ENCODE data around the gene EID3. TPM values are rescaled to one million over a fixed set of nuclear protein-coding genes. Genes with fewer than 3 reads are reported as not detected.

EID3 gene
- total RNA-seq, 1 donor from 2014 or later: 8.6 TPM

DNA sequence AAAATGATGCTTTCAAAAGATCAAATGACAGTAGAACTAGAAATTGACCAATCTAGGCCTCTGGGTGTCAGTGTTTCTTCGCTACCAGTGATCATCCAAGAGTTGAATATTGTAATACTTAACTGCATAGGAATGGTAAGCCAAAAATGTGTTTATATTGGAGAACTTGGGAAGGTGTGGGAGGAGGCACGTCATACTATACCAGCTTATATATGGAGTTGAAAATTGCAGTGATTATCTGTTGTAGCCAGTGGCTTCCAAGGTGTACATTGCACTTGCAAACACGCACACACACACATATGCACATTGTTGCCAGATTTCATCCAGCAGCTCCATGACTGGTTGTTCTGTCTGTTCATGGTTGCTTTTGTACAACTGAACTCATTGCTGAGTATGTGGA, 36.1 kb downstream of the EID3 start:
- no peak for DNase-seq

DNA sequence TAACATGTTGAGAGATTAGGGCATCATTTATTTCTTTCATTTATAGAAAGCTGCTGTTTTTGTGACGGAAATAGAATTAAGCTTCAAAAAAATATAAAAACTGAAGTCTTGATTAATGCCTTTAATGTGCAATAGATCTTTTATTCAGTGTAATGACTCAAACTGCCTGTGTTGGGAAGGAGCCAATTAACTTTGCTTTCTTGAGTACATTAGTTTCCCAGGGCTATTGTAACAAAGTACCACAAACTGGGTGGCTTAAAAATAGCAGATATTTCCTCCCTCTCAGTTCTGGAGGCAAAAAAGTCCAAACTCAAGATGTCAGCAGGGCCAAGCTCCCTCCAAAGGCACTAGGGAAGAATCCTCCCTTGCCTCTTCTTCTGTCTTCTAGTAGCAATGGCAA, 36.6 kb downstream of the EID3 start:
- DNase-seq: no peak

DNA sequence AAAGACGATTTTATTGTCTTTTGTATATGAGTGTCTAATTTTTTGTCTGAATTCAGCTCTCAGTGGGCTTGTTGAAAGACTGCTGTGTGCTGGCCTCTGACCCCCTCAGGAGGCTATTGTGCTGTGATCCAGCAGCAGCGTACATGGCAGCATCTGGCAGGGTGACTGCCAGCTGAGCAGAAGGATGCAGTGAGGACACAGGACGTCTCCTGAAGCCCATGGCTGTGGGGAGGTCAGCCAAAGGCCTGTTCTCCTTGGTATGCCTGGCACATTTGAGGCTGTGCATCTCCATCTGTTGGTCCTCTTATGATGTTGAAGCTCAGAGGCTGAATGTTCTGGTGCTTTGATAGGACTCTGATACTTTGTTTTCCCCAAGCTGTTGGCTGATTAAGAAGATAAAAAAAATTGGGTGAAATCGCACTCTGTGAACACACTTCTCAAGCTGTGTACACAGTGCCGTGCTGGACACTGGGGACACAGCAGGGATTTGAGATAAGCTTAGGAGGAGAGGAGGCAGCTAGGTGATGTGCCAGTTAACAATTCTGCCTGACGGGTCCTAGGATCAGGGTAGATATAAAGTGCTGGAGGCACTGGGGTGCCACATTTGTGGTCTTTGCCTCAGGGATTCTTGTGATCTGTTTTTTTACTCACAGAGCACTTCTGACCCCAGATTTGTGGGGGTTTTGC, 37.5 kb downstream of the EID3 start:
- no peak for DNase-seq

DNA sequence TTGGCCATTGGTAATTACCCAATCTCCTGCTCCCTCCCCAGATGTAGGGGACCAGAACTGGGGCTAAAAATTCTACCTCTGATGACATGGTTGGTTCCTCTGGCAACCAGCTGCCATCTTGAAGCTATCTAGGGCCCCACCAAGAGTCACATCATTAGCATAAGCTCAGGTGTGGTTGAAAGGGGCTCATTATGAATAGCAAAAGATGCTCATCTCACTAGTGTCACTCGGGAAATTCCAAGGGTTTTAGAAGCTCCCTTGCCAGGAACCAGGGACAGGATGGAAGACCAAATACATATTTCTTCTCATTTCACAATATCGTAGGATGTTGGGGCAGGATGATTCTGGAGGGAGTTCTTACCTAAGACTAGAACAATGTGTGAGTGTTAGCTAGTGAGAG, 38.6 kb downstream of the EID3 start:
- DNase-seq: no peak

DNA sequence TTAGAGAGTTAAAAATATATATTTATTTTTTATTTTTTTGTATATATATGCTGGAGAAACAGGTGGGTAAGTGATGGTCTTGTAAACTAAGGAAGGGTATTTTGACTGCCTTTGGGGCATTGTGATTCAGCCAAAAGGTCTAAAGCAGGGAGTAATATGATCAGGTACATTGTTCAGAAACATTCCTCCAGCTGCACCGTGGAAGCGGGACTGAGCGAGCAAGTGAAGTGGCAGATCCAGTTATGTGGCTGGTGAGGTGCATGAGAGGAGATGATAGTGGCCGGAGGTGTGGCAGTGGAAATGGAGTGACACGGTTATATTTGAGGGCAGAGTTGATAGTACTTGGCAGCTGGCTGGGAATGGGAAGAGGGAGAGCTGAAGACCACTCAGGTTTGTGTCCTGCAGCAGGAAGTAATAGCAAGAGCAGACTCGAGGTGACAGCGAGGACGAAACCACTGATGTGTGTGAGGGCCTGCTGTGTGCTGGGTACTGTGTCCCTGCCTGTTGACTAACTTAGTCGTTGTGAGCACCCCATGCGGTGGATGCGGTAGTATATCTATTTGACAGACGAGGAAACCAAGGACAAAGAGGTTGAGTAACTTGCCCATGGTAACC, 39.2 kb downstream of the EID3 start:
- DNase-seq: no peak

DNA sequence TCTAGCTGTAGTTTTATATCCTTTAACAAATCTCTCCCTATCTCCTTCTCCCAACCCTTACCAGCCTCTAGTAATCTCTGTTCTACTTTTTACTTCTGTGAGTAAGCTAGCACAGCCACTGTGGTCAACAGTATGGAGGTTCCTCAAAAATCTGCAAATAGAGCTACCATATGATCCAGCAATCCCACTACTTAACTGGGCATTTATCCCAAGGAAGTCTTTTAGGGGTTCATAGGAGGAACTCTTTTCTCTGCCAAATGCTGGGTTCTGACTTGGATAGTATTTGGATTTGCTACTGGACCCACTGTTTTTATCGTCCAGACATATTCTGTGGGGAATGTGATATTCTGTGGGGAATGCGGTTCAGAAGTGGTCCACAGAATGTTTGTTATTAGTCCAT, 41.1 kb downstream of the EID3 start:
- DNase-seq: no peak

DNA sequence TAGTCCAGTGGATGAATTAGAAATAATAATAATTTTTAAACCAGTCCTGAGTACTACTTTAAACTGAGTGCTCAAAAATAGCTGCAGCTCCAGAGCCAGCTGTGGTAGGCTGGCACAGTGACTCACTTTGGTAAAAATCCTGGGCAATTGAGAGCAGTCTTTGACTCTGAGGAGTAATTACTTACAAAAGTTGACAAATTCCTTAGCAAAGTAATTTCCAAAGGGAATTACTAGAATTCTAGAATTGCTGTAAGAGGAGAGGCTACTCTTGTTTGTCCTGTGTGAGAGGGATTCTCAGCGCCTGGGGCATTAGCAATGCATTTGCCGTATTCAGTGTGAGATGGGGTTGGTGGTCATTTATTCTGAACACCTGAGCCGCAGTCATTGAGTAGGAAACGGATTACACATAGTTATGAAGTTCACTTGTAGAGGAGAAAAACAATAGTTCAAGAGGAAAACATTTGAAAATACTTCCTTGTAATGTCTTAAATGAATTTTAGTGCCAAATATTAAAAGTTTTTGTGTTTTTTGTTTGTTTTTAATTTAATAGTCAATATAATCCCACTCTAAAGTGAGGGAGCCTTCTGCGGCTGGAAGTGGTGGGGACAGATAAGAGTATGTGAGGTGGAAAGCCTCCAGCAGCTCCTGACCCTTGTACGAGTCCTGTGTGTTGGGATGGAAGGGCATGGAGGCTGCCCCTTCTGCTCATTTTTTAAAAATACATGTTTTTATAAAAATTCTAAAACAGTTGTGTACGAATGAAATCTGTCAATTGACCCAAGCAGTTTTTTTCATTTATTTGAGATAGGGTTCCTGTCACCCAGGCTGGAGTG, 41.9 kb downstream of the EID3 start:
- no peak for DNase-seq

DNA sequence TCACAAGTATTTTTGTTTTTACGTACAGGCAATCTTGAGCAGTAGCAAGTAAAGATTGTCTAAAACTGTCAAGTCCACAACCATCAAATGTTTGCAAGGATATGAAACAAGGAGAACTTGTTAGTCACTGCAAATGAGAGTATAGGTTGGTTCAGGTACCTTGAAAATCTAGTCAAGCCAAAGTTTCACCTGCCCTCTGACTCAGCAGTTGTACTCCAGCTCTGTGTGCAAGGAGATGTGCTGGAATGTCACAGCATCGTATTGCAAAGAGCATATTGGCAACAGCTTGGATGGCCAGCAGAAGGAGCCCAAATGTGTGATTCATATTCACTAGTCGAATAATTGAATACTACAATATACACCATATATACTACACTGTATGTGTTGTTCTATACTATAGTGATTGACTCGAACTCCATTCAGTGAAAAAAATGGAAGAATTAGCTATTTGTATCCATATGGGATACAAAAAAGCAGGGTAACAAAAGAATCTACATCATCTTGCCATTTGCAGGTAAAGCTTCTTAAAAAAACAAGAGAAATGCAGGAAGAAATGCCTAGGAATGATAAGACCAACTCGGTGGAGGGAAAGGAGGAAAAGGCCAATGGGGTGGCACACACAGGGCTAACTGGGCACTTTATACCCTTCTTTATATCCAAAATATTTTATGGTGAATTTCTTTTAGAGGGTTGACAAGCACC, 44.0 kb downstream of the EID3 start:
- DNase-seq: no peak

DNA sequence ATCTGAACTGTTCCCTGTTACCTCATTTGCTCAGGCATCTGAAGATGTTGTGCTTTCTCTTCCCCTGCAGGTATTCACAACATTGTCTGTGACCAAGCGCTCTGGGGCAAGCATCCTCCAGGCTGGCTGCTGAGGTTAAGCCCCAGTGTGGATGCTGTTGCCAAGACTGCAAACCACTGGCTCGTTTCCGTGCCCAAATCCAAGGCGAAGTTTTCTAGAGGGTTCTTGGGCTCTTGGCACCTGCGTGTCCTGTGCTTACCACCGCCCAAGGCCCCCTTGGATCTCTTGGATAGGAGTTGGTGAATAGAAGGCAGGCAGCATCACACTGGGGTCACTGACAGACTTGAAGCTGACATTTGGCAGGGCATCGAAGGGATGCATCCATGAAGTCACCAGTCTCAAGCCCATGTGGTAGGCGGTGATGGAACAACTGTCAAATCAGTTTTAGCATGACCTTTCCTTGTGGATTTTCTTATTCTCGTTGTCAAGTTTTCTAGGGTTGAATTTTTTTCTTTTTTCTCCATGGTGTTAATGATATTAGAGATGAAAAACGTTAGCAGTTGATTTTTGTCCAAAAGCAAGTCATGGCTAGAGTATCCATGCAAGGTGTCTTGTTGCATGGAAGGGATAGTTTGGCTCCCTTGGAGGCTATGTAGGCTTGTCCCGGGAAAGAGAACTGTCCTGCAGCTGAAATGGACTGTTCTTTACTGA, 44.9 kb downstream of the EID3 start:
- no peak for DNase-seq

DNA sequence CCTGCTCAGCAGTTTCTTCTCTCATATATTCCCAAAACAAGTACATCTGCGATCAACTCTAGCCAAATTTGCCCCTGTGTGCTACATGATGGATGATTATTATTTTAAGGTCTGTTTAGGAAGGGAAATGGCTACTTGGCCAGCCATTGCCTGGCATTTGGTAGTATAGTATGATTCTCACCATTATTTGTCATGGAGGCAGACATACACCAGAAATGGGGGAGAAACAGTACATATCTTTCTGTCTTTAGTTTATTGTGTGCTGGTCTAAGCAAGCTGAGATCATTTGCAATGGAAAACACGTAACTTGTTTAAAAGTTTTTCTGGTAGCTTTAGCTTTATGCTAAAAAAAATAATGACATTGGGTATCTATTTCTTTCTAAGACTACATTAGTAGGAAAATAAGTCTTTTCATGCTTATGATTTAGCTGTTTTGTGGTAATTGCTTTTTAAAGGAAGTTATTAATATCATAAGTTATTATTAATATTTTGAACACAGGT, 45.5 kb downstream of the EID3 start:
- DNase-seq: no peak

DNA sequence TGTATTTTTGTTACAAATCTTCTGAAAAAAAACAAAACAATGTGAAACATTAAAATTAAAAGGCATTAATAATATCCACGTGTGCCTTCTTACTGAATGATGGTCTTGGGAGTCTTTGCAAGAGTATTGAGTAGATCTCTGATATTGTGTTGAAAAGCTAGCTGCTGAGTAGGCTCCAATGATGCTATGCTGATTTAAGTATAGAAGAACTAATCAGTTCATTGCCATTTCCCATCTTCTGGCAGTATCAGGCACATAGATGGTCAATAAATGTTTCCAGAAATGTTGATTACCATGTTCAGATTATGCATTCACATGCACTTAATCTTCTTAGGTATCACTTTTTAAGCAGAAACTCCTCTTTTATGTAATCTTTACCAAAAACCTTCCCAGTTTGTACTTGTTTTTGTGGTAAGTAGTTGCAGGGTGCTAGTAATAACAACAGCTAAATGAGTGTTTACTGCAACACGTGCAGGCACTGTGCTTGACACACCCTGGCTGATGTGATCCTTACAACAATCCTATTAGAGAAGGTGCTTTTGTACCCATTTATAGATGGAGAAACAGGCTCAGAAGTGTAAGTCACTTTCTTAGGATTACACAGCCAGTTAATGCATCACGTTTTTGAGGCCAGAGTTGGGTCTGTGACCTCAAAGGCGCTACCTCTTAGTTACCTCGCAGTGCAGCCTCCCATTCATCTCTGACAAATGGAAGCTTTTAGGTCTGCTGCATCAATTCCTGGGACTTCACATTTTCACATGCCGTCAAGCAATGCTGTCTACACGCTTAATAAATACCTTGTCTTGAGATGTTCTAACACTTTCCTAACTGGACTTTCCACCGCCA, 46.9 kb downstream of the EID3 start:
- DNase-seq: no peak

DNA sequence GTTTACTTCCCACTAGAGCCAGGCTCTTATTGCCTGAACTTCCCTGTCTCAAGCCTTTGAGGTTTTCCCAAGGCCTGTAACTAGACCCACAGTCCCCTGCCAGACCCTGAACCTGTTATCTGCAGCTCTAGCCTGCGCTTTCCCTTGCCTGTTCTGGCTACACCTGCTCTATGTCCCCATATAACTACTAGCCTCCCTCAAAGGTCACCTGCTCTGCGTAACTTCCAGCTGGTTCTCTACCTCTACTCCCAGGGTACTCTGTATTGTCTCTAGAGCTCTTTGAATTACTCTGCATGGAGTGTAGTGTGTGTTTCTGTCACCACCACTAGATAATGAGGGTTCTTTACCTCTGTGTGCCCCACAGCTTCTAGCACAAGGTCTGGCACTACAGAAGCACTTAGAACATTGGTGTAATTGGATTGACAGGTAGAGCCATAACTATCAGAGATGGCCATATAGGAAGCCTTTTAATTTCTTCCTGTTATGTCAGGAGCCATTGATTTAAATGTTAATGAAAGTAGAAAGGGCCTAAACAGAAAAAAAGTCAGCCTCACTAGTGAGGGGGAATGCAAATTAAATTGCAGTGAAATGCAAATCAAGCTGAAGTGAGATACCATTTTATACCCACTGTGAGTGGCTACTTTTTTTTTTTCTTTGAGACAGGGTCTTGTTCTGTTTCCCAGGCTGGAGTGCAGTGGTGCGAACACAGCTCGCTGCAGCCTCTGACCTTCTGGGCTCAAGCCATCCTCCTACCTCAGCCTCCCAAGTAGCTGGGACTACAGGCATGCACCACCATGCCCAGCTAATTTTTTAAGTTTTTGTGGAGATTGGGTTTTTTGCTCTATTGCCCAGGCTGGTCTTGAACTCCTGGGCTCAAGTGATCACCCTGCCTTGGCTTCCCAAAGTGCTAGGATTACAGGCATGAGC, 47.8 kb downstream of the EID3 start:
- DNase-seq: no peak

DNA sequence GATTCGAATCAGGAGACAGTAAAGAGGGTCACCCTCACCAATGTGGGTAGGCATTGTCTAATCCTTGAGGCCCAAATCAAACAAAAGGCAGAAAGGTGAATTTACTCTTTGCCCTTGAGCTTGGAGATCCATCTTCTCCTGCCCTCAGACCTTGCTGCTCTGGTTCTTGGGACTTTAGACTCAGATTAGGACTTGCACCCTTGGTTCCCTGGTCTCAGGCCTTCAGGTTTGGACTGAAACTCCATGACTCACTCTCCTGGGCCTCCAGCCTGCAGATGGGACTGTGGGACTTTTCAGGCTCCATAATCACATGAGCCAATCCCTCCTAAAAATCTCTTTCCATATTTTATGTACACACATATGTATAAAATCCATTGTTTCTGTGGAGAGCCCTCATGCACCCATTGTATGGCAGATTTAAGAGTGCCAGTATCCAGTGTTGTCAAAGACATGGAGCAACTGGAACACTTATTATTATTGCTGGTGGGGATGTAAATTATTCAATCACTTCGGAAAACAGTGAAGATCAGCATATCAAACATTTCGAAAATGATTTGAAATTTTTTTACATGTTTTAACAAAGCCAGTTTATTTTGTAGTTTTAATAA, 48.7 kb downstream of the EID3 start:
- no peak for DNase-seq

DNA sequence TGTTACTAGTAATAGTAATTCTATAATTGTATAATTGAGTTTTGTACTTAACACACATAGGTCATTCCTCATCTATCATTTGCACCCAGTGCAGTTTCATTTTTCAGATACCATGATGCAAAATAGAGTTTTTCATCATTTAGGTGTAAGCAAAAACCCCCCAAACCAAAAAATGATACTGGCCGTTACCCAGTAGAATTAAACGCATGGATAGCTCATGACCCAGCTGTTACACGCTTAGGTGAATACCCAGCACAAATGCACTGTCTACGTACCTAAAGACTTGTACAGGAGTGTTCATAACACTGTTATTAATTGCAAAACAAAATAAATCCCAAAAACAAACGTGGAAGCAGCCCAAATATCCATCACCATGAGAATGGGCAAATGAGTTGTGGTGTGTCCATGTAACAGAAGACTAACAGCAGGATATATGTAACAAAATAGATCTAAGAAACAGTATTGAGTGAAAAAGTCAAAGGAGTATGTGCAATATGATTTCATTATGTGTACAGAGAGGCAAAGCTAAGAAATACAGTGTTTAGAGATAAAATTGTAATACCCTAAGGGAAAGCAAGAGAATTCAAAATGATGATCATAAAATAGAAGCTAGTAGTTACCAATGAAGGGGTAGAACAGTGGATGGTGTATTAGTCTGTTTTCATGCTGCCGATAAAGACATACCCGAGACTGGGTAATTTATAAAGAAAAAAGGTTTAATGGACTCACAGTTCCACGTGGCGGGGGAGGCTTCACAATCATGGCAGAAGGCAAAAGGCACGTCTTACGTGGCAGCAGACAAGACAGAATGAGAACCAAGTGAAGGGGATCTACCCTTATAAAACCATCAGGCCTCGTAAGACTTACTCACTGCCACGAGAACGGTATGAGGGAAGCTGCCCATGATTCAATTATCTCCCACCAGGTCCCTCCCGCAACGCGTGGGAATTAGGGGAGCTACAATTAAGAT, 49.8 kb downstream of the EID3 start:
- no peak for DNase-seq

DNA sequence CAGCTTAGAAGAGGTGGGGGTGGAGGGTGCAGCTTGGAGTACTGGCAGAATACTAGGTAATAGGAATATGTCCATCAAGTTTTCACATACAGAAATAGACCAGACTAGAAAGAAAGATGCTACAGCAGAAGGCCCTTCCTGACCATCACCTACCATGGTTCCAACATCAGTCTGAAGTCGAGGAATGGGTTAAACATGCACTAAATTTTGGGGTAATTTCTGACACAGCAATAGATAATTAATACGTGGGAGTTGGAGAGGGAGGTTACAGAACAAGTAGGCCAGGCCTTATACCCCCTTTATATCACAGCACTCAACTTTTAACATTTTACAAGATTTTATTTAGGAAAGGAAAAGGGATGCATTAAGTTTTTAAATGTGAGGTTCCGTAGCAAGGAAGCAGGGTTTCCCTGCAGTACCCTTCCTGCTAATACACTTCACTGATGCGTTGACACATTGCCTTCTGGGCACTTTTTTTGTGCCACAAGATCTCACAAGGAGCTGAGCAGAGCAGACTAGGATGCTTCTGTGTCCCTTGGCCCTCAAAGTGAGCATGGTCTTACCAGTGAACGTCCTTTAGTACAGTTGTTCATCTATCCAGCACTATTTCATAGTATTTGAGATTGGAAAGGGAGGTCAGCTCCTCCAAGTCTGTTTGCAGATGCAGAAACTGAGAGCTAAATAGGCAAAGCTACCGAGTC, 50.8 kb downstream of the EID3 start:
- no peak for DNase-seq

Data from skin of body (tissue), 2 donors.